Measurements from ENCODE around the gene FARS2. TPM values are rescaled to one million over a fixed set of nuclear protein-coding genes. Genes with fewer than 3 reads are reported as not detected.

FARS2 gene
- total and polyA plus RNA-seq, 2 donors (not counting 3 experiments of a cell fraction or from before 2014, with no cell fraction given), result 20.2 to 20.5 TPM

GRCh38 chr6:5676701-5677100 lies 415.4 kb downstream of the FARS2 start:
- BruUV-seq (replicated peaks), result no TSS peak
- H3K27ac ChIP-seq (ENCODE audit: insufficient read depth, low read depth, low read length), result no peak overlapping the region
- H3K9me1 ChIP-seq (replicated peaks; ENCODE audit: control insufficient read depth, extremely low read depth, insufficient read depth, low read length), result no peaks in the 10 kb centered on the region
- intact Hi-C loops (cut with micrococcal nuclease) (no loop called here), dilution Hi-C loops (cut with MboI; ENCODE audit: extremely low pct_ligation_motif_present, low sequenced_read_pairs) (no loop called here)
- no peak overlapping the region for H3K4me2 ChIP-seq (ENCODE audit: insufficient read depth, low read length)
- TF ChIP-seq FOS (IDR thresholded peaks at IDR 0.05; ENCODE audit: borderline replicate concordance, insufficient read depth, low read length), result no peak
- H2AFZ ChIP-seq (ENCODE audit: low read depth, low read length), result no peak overlapping the region
- no peaks in the 10 kb centered on the region for H3K4me1 ChIP-seq (ENCODE audit: control insufficient read depth, extremely low read depth, insufficient read depth, low read length)
- H3K9ac ChIP-seq (replicated peaks; ENCODE audit: extremely low read depth, insufficient read depth, low read length), result no peak overlapping the region
- ChIA-PET CTCF (no interaction called here), POLR2A (no interaction called here)
- no peaks in the 10 kb centered on the region for H3K79me2 ChIP-seq (ENCODE audit: control insufficient read depth, insufficient read depth, low read length)
- H3K27me3 ChIP-seq (ENCODE audit: control insufficient read depth in 2 of 2, insufficient read depth in 2 of 2, low read length in 2 of 2), result no peaks in the 10 kb centered on the region
- H3K36me3 ChIP-seq (ENCODE audit: control insufficient read depth in 2 of 2, extremely low read depth in 1 of 2, insufficient read depth in 2 of 2, low read length in 2 of 2), result no peaks in the 10 kb centered on the region
- no peaks in the 10 kb centered on the region for H4K20me1 ChIP-seq (replicated peaks; ENCODE audit: control insufficient read depth, extremely low read depth, insufficient read depth, low read length)
- no peak overlapping the region for H3K4me3 ChIP-seq (replicated peaks in 1 of 3; ENCODE audit: insufficient read depth in 1 of 3, low read depth in 1 of 3, low read length in 3 of 3)
- H3K9me3 ChIP-seq (replicated peaks; ENCODE audit: control insufficient read depth, insufficient read depth, low read length), result no peaks in the 10 kb centered on the region
- FAIRE-seq (no peak), DNase-seq (ENCODE audit: low read depth, low spot score) (no peak)

GRCh38 chr6:5677219-5678000 lies 416.1 kb downstream of the FARS2 start:
- BruUV-seq (replicated peaks), result no TSS peak
- H4K20me1 ChIP-seq (replicated peaks; ENCODE audit: control insufficient read depth, extremely low read depth, insufficient read depth, low read length), result no peaks in the 10 kb centered on the region
- TF ChIP-seq MYC (IDR thresholded peaks at IDR 0.05; ENCODE audit: low read depth, low read length) (no peak), POLR2A (IDR thresholded peaks at IDR 0.05; ENCODE audit: low read depth, low read length) (no peak), JUN (IDR thresholded peaks at IDR 0.05; ENCODE audit: borderline replicate concordance, insufficient read depth, insufficient read length, low read depth) (no peak), MAX (IDR thresholded peaks at IDR 0.05; ENCODE audit: insufficient read depth, insufficient read length) (no peak), POLR2AphosphoS5 (IDR thresholded peaks at IDR 0.05; ENCODE audit: insufficient read depth, low read depth, low read length) (no peak), FOS (IDR thresholded peaks at IDR 0.05; ENCODE audit: borderline replicate concordance, insufficient read depth, low read length) (no peak), GATA2 (IDR thresholded peaks at IDR 0.05; ENCODE audit: insufficient read depth, insufficient read length, low read depth, low read length) (no peak), CTCF (IDR thresholded peaks at IDR 0.05; ENCODE audit: extremely low read depth in 1 of 2, insufficient read depth in 1 of 2, low read depth in 1 of 2, low read length in 2 of 2) (no peak), EZH2 (IDR thresholded peaks at IDR 0.05; ENCODE audit: borderline replicate concordance, low read depth, low read length, severe bottlenecking) (no peak)
- FAIRE-seq (no peak), DNase-seq (ENCODE audit: low read depth, low spot score) (no peak)
- H3K27me3 ChIP-seq (ENCODE audit: control insufficient read depth in 2 of 2, insufficient read depth in 2 of 2, low read length in 2 of 2), result no peaks in the 10 kb centered on the region
- CTCF ChIA-PET, result no interaction called here
- POLR2A ChIA-PET, result no interaction called here
- dilution Hi-C loops (cut with MboI; ENCODE audit: extremely low pct_ligation_motif_present, low sequenced_read_pairs) (no loop called here), intact Hi-C loops (cut with micrococcal nuclease) (no loop called here)
- no peaks in the 10 kb centered on the region for H3K4me1 ChIP-seq (ENCODE audit: control insufficient read depth, extremely low read depth, insufficient read depth, low read length)
- no peak overlapping the region for H3K4me3 ChIP-seq (replicated peaks in 1 of 3; ENCODE audit: insufficient read depth in 1 of 3, low read depth in 1 of 3, low read length in 3 of 3)
- H3K4me2 ChIP-seq (ENCODE audit: insufficient read depth, low read length), result no peak overlapping the region
- no peaks in the 10 kb centered on the region for H3K36me3 ChIP-seq (ENCODE audit: control insufficient read depth in 2 of 2, extremely low read depth in 1 of 2, insufficient read depth in 2 of 2, low read length in 2 of 2)
- no peak overlapping the region for H3K27ac ChIP-seq (ENCODE audit: insufficient read depth, low read depth, low read length)
- H2AFZ ChIP-seq (ENCODE audit: low read depth, low read length), result no peak overlapping the region
- H3K9me1 ChIP-seq (replicated peaks; ENCODE audit: control insufficient read depth, extremely low read depth, insufficient read depth, low read length), result no peaks in the 10 kb centered on the region
- H3K9ac ChIP-seq (replicated peaks; ENCODE audit: extremely low read depth, insufficient read depth, low read length), result no peak overlapping the region
- H3K9me3 ChIP-seq (replicated peaks; ENCODE audit: control insufficient read depth, insufficient read depth, low read length), result no peaks in the 10 kb centered on the region
- no peaks in the 10 kb centered on the region for H3K79me2 ChIP-seq (ENCODE audit: control insufficient read depth, insufficient read depth, low read length)
